Measurements from ENCODE around the gene RBM20.

The RBM20 gene

DNA sequence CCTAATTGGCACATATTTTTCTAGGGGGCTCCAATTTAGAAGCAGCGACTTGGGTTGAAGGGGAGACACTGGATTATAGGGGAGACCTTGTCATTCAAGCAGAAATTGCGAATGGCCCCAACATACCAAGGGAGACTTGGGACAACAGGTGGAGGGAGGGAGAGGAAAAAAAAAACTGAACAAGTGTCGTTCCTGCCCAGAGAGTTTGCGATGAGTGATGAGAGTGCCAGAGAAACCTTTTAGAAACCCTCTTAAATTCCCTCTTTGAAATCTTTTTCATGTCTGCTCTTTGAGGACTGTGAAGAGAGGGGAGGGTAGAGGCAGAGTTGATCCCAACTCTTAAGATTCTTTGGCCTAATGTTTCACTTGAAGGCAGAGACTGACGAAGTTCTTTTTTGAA is 24.3 kb downstream of the RBM20 start:
- DNase-seq (ENCODE audit: low read depth in 1 of 2, low spot score in 1 of 2) = no peak

DNA sequence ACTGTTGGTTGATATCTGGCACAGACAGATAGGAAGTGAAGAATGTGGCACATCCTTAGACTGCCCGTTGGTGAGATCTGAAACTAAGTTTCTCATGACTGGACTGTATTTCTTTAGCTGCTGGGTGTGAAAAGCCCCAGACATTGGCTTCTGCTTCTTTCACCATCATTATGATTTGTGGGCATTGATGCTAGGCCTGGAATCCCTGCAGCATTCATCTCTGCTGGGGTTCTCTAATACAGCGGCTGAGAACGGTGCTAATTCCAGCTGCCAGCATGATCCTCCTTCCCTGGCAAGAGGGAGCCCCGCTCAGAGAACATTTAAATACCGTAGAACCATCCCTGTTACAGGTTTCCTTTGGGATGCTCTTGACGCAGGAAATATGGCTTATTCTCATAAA is 26.2 kb downstream of the RBM20 start:
- H3K27me3 ChIP-seq (ENCODE audit: insufficient read depth, poor library complexity, severe bottlenecking) = no peaks in the 10 kb centered on the region
- H3K27ac ChIP-seq (replicated peaks) = no peak overlapping the region
- TF ChIP-seq, protein P1, sequence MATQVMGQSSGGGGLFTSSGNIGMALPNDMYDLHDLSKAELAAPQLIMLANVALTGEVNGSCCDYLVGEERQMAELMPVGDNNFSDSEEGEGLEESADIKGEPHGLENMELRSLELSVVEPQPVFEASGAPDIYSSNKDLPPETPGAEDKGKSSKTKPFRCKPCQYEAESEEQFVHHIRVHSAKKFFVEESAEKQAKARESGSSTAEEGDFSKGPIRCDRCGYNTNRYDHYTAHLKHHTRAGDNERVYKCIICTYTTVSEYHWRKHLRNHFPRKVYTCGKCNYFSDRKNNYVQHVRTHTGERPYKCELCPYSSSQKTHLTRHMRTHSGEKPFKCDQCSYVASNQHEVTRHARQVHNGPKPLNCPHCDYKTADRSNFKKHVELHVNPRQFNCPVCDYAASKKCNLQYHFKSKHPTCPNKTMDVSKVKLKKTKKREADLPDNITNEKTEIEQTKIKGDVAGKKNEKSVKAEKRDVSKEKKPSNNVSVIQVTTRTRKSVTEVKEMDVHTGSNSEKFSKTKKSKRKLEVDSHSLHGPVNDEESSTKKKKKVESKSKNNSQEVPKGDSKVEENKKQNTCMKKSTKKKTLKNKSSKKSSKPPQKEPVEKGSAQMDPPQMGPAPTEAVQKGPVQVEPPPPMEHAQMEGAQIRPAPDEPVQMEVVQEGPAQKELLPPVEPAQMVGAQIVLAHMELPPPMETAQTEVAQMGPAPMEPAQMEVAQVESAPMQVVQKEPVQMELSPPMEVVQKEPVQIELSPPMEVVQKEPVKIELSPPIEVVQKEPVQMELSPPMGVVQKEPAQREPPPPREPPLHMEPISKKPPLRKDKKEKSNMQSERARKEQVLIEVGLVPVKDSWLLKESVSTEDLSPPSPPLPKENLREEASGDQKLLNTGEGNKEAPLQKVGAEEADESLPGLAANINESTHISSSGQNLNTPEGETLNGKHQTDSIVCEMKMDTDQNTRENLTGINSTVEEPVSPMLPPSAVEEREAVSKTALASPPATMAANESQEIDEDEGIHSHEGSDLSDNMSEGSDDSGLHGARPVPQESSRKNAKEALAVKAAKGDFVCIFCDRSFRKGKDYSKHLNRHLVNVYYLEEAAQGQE (IDR thresholded peaks at IDR 0.05; ENCODE audit: insufficient replicate concordance, low read depth) = no peak
- no peak for TF ChIP-seq POLR2AphosphoS5 (IDR thresholded peaks at IDR 0.05; ENCODE audit: low read depth)
- TF ChIP-seq SPI1 (IDR thresholded peaks at IDR 0.05; ENCODE audit: borderline replicate concordance, low read depth) = no peak
- no peak for TF ChIP-seq GABPA (IDR thresholded peaks at IDR 0.05; ENCODE audit: low read depth)
- TF ChIP-seq, protein P2, sequence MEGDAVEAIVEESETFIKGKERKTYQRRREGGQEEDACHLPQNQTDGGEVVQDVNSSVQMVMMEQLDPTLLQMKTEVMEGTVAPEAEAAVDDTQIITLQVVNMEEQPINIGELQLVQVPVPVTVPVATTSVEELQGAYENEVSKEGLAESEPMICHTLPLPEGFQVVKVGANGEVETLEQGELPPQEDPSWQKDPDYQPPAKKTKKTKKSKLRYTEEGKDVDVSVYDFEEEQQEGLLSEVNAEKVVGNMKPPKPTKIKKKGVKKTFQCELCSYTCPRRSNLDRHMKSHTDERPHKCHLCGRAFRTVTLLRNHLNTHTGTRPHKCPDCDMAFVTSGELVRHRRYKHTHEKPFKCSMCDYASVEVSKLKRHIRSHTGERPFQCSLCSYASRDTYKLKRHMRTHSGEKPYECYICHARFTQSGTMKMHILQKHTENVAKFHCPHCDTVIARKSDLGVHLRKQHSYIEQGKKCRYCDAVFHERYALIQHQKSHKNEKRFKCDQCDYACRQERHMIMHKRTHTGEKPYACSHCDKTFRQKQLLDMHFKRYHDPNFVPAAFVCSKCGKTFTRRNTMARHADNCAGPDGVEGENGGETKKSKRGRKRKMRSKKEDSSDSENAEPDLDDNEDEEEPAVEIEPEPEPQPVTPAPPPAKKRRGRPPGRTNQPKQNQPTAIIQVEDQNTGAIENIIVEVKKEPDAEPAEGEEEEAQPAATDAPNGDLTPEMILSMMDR (IDR thresholded peaks at IDR 0.05; ENCODE audit: insufficient read depth, low read length) = no peak
- DNase-seq (ENCODE audit: low read depth in 1 of 2, low spot score in 1 of 2) = no peak
- no peak overlapping the region for H3K4me3 ChIP-seq (replicated peaks; ENCODE audit: insufficient read depth, low read length)

More for the DNA sequence above, 24.3 kb downstream of the RBM20 start:
- Histone ChIP-seq H3K27ac (replicated peaks) (no peak overlapping the region), H3K27me3 (ENCODE audit: insufficient read depth, poor library complexity, severe bottlenecking) (no peaks in the 10 kb centered on the region), H3K4me3 (replicated peaks; ENCODE audit: insufficient read depth, low read length) (no peak overlapping the region)
- TF ChIP-seq, protein P2 (IDR thresholded peaks at IDR 0.05; ENCODE audit: insufficient read depth, low read length) = no peak
- TF ChIP-seq SPI1 (IDR thresholded peaks at IDR 0.05; ENCODE audit: borderline replicate concordance, low read depth) = no peak
- TF ChIP-seq, protein P1 (IDR thresholded peaks at IDR 0.05; ENCODE audit: insufficient replicate concordance, low read depth) = no peak
- no peak for TF ChIP-seq GABPA (IDR thresholded peaks at IDR 0.05; ENCODE audit: low read depth)
- TF ChIP-seq POLR2AphosphoS5 (IDR thresholded peaks at IDR 0.05; ENCODE audit: low read depth) = no peak

DNA sequence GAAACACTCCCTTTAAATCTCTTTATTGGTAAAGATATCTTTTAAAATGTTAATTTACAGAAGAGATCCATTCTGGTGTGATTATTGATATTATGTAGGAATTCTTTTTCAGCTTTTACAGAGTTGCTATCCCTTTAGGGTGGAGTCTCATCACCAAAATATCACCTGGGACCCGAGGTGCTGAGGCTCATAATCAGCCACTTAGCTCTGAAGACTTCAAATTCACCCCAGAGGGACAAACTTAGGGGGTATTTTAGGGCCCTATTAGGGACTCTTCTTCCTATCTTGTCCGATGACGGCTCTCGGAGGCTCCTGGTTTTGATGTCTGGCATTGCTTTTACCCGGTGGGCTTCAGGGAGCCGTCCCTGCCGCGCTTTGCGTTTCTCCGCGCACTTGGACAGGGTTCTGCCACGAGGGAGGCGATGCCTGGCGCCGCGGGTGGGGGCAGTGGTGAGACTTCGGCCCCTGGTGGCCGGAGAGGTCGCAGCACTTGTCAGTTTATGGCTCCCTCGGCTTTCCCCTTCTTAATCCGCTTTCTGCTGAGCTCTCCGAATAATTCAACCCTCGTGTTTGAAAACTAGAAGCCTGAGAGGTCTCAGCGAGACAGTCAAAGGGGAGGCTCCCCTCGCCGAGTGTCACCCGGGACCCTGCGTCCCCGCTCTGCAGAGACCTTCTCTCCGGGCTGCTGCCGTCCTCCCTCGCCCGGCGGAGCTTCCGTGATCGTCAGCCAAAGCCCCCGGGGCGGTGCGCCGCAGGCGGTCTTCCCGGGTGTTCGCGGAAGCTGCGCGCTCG is 27.8 kb downstream of the RBM20 start:
- DNase-seq (ENCODE audit: low read depth in 1 of 2, low spot score in 1 of 2) = peak; percentile 24 to 82
- Histone ChIP-seq H3K27ac (replicated peaks) (peak overlapping the region; percentile 64), H3K4me3 (replicated peaks; ENCODE audit: insufficient read depth, low read length) (peak overlapping the region; percentile 66), H3K27me3 (ENCODE audit: insufficient read depth, poor library complexity, severe bottlenecking) (no peaks in the 10 kb centered on the region)
- TF ChIP-seq, protein P2 (IDR thresholded peaks at IDR 0.05; ENCODE audit: insufficient read depth, low read length) = peak; percentile 86
- no peak for TF ChIP-seq POLR2AphosphoS5 (IDR thresholded peaks at IDR 0.05; ENCODE audit: low read depth)

DNA sequence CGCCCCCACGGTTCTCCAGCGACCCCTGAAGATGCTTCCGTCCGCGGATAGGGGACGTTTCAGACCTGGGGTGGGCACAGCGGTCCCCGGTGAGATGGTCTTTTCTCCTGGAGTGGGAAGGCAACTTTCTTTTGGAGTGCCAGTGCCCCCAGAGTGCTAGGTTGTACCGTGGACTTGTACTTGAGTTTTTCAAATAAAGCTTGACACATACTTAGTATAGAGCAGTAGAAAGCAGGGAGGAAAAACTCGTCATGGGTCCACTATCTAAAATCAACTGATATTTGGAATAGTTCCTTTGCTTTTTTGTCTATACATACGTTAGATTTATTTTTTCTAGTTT is 28.4 kb downstream of the RBM20 start:
- no peak for DNase-seq (ENCODE audit: low read depth in 1 of 2, low spot score in 1 of 2)
- Histone ChIP-seq H3K27me3 (ENCODE audit: insufficient read depth, poor library complexity, severe bottlenecking) (no peaks in the 10 kb centered on the region), H3K27ac (replicated peaks) (peak overlapping the region; percentile 64), H3K4me3 (replicated peaks; ENCODE audit: insufficient read depth, low read length) (peak overlapping the region; percentile 66)
- TF ChIP-seq POLR2AphosphoS5 (IDR thresholded peaks at IDR 0.05; ENCODE audit: low read depth) (no peak), SPI1 (IDR thresholded peaks at IDR 0.05; ENCODE audit: borderline replicate concordance, low read depth) (no peak), GABPA (IDR thresholded peaks at IDR 0.05; ENCODE audit: low read depth) (no peak)
- TF ChIP-seq, protein P2 (IDR thresholded peaks at IDR 0.05; ENCODE audit: insufficient read depth, low read length) = no peak
- TF ChIP-seq, protein P1 (IDR thresholded peaks at IDR 0.05; ENCODE audit: insufficient replicate concordance, low read depth) = no peak
